Measurements from ENCODE around the gene CBL.

CBL gene

GRCh38 chr11:119267645-119268044, 61.5 kb downstream of the CBL start:
- DNase-seq (ENCODE audit: low read depth) = no peak

DNA sequence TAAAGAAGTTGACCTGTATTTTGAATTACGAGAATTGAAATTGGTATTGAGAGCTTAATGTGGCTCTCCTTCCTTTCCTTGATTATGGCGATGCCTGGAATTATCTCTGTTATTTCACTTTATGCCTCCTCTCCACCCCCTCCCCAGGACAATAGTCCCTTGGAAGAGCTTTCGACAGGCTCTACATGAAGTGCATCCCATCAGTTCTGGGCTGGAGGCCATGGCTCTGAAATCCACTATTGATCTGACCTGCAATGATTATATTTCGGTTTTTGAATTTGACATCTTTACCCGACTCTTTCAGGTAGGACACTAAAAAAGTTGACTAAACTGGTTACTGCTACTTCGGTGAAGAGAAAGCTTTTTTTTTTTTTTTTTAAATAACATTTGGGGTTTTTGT, 67.6 kb downstream of the CBL start:
- no peak for DNase-seq (ENCODE audit: low read depth)

DNA sequence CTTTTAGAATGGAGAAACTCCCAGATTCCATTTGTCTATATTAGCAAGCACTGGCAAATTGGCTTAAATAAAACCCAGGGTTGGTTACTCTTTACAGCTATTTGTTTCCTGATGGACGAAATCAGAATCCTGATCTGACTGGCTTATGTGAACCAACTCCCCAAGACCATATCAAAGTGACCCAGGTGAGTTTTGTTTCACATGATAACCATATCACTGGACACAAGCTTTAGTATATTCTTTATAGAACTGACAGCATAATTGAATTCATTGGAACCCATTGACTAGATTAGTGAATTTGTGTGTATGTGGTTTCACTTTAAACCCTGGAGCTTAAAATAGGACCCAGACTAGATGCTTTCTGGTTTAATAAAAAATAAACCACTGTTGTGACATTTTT, 71.5 kb downstream of the CBL start:
- DNase-seq (ENCODE audit: low read depth) = no peak

DNA sequence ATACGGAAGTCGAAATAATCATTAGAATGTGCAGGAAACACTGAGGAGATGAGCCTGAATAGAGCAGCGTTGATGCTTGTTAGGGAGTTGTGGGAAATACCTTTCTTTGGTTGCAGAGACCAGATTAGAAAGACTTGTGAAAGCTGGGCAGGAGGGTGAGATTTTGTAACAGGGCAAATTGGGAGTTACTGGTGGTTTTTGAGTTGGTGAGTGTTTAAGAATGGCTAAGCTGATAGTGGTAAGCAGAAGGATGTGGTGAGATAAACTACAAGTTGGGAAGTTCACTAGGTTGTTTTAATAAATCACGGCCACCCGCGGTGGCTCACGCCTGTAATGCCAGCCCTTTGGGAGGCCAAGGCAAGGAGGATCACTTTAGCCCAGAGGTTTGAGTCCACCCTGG, 76.4 kb downstream of the CBL start:
- no peak for DNase-seq (ENCODE audit: low read depth)

- DNase-seq (ENCODE audit: low read depth) = peak; percentile 26
These were observed 78.4 kb downstream of the CBL start for GRCh38 chr11:119284344-119285157.

DNA sequence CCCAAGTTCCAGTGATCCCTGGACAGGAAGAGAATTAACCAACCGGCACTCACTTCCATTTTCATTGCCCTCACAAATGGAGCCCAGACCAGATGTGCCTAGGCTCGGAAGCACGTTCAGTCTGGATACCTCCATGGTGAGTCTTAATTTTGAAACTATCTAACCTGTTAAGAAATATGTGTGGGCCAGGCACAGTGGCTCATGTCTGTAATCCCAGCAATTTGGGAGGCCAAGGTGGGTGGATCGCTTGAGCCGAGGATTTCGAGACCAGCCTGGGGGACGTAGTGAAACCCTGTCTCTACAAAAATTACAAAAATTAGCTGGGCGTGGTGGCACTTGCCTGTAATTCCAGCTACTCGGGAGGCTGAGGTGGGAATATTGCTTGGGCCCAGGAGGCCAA, 79.3 kb downstream of the CBL start:
- DNase-seq (ENCODE audit: low read depth) = no peak

- DNase-seq (ENCODE audit: low read depth) = no peak
These were observed 82.1 kb downstream of the CBL start for GRCh38 chr11:119288219-119288618.

- no peak for DNase-seq (ENCODE audit: low read depth)
These were observed 84.9 kb downstream of the CBL start for GRCh38 chr11:119290894-119291497.

DNA sequence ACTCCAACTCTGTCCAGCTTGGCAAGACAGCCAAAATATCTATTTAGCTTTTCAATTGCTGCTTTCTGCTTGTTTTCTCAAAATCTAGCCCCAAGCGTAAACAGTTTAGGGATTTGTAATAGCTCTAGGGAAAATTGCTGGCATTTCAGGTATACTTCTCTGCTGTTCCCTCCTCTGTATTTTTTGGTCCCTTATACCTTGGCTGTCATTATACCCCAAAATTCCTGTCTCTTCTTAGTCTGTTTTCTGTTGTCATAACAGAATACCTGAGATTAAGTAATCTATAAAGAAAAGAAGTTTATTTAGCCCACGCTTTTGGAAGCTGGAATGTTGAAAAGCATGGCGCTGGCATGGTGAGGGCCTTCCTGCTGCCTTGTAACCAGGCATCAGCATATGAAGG, 87.3 kb downstream of the CBL start:
- DNase-seq (ENCODE audit: low read depth) = no peak

GRCh38 chr11:119295178-119295577, 89.0 kb downstream of the CBL start:
- no peak for DNase-seq (ENCODE audit: low read depth)

- DNase-seq (ENCODE audit: low read depth) = no peak
These were observed 91.8 kb downstream of the CBL start for GRCh38 chr11:119297938-119298337.

DNA sequence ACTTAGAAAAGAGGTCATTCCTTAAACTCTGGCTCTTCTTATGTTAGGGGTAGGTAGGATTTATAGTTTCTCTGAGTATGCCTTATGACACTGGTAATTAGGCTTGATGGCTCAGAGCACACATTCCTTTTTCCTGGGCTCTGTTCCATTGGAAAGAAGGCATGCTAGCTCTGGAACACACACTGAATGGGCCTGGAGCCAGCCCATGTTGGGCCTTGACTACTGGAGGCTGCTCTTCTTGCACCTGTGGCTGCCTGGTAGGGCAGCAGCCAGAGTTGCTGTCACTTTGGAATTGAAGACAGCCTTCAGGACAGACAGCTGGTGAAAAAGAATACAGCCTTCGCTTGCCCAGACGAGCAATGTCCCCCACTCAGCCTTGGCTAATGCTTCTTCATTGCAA, 92.6 kb downstream of the CBL start:
- no peak for DNase-seq (ENCODE audit: low read depth)

GRCh38 chr11:119299416-119299815, 93.3 kb downstream of the CBL start:
- no peak for DNase-seq (ENCODE audit: low read depth)

DNA sequence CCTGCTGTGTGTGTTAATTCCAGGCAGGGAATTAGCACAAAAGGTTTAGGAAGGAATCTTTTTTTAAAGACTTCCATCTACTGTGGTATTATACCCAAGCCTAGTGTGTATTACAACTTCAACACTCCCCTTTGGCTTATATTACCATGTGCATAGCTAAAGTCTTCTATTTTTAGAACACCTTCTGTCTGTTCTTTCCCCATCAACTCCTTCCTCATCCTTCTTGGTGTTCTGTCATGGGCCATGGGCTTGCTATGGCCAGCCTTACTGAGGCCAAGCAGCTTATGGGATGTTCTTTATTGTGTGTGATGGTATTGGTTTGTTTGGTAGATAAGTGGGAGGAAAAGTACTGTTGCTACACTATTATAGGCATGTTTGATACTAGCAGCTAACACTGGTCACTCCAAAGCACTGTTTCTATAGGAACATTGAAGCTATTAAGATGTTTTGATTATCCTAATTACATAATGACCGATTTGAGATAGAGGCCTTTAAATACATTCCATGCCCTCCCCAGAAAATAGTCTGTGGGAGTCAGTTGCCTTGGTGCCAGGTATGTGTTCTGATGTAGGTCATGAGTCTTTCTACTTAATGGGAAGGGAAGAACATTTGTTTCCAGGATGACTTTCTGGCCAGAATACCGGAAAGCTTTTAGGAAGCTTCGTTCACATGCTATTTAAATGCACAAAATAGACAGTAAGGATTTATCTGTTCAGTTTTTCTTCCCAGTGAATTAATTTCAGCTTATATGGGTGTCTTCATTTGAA, 94.2 kb downstream of the CBL start:
- DNase-seq (ENCODE audit: low read depth) = no peak

DNA sequence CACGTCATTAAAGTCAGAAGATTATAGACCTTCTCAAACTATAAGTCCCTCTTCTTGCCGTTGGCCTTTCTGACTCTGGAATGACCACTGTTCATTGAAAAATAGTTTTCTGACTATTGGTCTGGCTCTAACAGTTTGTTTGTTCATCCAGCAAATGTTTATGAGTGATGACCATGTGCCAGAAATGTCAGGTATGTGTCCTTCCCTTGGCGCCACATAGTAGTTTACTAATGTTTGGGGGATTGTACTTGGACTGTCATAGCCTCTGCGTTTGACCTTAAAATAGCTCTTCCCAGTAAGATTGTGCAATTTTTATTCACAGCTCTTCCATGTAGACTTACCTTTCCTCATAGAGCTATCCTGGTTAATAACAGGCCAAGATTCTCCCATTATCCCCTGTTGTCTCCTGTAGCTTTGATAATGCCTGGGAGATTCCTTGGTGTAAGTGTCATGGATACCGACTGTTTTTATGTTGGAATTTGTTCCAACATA, 97.1 kb downstream of the CBL start:
- no peak for DNase-seq (ENCODE audit: low read depth)

DNA sequence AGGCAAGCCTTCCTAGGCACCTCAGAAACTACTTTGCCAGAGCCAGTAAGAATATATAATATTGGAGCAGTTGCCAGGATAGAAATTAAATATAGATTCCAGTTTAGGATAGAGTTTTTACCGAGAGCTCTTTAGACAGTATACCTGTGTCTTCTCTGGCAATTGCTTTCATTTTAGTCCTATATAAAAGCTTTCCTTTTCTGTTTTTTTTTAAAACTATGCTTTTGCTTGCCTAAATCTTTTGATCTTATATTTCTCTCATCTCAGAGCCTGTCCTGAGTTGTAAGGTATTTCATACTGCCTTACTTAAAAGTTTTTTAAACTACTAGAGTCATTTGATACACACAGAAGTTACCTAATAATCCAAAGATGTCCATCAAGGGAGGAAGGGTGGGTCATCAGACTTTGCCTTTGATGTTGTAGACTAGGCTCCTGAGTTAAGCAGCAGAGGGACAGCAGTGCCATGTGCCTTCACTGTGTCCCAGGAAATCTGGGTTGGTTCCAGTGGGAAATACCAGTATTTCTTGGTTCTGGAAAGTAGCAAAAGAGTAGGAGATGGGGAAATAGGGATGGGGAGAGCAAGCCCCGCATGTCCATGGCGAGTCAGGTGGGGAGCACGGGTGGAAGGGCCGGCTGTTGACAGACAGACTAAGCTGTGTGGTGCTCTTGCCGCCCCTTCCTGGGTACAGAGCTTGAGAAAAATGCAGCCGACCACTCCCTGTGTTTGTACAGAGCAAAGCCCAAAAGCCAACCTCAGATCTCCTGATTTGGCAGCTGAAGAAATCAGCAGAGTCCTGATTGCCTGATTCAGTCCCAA, 99.6 kb downstream of the CBL start:
- no peak for DNase-seq (ENCODE audit: low read depth)

DNA sequence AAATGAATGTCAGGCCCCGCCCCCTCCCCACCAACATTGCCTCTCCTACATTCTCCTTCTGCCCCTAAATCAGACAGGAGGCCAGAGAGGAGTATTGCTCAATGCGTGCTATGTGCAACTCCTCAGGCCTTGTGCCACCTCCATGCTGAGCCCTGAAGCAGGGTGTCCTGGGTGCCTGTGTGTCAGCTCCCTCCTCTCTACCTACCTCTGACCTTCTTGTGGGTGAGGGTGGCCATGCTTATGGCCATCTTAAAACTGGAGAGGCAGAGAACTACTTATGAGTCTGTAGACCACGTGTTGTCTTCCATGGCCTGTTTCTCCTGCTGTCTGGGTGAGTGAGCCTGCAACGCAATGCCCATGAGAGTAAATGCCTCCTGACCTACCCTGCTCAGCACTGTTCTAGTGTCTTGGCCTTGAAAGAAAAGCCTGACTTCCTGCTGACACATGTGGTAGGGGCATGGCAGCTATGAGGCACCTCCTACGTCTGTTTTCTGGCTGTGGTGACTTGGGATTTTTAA, 100.3 kb downstream of the CBL start:
- DNase-seq (ENCODE audit: low read depth) = peak; percentile 23

- no peak for DNase-seq (ENCODE audit: low read depth)
These were observed 101.1 kb downstream of the CBL start for GRCh38 chr11:119307219-119307618.

GRCh38 chr11:119307974-119308373, 101.8 kb downstream of the CBL start:
- DNase-seq (ENCODE audit: low read depth) = no peak

DNA sequence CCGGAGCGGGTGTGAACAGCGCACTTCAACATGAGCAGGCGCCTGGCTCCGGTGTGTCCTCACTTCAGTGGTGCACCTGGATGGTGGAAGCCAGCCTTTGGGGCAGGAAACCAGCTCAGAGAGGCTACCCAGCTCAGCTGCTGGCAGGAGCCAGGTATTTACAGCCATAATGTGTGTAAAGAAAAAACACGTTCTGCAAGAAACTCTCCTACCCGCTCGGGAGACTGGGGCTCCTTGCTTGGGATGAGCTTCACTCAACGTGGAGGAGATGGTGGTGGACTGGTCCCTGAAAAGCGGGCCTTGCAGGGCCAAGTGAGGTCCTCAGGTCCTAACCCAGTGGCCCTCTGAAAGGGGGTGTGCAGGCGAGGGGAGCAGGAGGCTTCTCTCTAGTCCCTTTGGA, 103.3 kb downstream of the CBL start:
- DNase-seq (ENCODE audit: low read depth) = no peak

DNA sequence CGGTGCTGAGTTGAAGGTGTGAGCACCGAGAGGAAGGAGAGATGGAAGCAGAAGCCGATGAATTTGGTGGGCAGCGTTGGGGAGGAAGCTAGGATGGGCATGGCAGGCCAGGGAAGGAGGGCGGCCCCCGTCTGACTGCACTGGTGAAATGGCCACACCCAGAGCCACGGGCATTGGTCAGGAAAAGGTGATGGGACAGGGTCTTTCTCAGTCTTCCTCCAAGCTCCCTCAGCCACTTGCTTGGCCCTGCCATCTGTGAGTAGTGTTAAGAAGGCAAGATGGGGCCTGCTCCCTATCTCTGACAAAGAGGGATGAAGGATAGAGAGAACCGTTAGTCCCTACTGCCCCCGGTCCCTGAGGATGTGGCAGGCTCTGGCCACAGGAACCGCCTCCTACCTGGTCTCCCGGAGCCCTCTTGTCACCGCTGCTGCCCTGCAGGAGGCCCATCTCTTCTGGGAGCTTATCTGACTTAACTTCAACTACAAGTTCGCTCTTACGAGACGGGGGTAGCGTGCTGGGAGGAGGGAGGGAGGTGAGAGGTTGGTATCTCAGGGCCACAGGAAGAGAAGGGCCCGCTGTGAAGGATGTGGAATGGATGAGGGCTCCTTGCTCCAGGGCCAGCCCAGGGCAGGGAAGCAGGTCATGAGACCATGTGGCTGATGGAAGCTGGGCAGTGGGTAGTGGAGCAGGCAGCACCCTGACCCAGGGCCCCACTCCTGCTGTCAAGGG, 104.0 kb downstream of the CBL start:
- DNase-seq (ENCODE audit: low read depth) = no peak

Measured in fibroblast of the conjunctiva (primary cell).